HG03521 (cell line): Measurements from ENCODE around the gene SUSD1.
"Not testable (repeated sequence)": the region's sequence is repeated elsewhere in the genome, so short reads cannot be mapped to it uniquely, and the experiment has no call there.

Experiments
- ATAC-seq: cut with Tn5 transposase; IDR thresholded peaks from one replicate; pipeline ENCODE4 v1.9.1; 2021; ENCODE audit warnings: mild to moderate bottlenecking, moderate library complexity; ENCODE audit not compliant: unreplicated experiment

SUSD1 gene

DNA sequence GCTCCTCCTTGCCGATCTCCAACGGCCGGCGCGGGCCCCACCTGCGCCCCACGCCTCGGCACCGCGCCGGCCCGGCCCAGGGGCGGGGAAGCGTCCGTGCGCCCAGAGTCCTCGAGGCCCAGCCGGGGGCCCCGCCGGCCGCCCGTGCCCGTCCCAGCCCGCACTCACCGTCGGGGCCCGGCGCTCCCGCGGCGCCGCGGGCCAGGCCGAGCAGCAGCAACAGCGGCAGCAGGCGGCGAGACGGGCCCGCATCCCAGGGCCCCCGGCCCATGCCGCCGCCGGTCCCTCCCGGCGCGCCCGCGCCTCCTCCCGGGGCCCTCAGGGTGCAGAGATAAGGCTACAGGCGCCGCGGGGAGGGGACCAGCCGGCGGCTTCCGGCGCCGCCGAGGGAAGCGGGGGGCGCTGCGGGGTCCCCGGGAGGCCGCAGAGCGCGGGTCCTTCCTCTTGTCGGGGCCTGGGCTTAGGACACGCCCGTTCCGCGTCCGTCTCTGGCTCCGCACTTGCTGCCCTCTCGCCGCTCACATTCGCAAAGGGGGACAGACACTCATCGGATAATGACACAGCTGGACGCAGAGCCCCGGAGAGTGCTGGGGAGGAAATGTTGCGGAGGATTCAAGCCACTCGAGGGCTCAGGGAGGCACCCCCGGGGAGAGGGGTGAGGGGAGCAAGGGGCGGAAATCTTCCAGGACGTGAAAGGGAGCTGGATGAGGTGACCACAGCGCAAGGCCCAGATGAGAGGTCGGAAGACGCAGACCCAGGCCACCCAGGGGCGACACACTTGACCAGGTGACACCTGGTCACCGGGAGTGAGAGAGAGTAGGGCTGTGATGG is at the start of gene SUSD1:
SUSD1 (minus strand) TSS at position 333 of the 831 bp plus-strand sequence; CDS start at position 271, 62 bp downstream.
- peak; percentile 45 for ATAC-seq

DNA sequence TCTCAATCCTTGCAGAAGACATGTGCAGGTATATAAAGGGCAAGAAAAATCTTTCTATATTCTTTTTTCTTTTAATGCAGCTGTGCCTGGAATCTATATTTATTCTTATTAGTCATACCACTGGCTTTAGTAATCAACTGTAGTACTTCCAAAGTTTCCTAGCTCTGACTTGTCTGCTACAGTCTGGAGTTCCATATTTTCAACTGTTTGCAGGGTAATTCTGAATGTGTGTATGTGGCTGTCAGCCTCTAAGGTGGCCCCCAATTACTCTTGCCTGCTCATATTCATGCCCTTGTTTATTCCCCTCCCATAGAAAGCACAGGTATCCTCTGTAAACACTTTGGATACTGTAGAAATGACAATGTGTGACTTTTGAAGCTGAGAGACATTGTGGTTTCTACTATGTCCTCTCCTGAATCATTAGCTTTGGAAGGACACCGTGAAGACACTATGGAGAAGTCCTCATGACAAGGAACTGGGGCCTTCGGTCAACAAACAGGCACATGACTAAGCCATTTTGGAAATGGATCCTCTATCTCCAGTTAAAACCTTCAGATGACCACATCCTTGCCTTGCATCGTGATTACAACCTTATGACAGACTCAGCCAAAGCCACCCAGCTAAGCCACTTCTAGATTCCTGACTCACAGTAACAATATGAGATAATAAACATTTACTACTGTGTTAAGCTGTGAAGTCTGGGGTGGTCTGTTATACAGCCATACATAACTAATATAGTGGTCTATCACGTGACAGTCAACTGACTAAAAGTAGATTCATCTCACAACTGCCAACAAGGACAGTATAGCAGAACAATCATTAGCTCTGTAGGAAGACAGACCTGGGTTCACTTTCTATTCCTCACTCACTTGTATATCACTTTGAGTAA is 49.5 kb upstream of the SUSD1 start:
- ATAC-seq: peak; percentile 53

DNA sequence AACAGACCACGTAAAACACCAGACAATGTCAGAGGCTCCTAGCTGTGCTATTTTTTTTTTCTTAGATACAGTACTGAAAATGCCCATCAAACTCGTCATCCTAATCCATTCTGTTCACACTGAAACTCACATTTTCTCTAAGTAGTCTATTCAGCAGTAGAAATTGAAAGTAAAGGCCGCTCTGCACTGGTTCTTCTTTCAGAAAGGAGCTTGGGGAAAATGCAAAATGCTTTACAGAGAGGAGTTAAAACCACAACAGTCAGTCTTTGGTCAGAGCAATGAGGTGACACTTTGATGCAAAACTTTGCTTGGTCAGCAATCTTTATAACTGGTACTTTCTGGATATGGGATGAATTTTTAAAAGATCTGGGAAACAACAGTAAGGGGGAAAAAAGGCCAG is 43.8 kb upstream of the SUSD1 start:
- peak; percentile 93 for ATAC-seq

DNA sequence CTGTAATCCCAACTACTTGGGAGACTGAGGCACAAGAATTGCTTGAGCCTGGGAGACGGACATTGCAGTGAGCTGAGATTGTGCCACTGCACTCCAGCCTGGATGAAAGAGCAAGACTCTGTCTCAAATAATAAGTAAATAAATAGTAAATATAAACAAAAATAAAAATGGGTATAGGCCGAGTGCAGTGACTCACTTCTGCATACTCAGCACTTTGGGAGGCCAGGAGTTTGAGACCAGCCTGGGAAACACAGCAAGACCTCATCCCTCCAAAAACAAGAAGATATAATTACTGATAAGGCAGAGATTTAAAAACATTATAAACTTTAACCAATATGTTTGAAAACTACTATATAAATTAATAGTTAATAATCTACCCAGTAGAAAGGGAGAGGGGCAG is 37.8 kb upstream of the SUSD1 start:
- ATAC-seq: no peak

DNA sequence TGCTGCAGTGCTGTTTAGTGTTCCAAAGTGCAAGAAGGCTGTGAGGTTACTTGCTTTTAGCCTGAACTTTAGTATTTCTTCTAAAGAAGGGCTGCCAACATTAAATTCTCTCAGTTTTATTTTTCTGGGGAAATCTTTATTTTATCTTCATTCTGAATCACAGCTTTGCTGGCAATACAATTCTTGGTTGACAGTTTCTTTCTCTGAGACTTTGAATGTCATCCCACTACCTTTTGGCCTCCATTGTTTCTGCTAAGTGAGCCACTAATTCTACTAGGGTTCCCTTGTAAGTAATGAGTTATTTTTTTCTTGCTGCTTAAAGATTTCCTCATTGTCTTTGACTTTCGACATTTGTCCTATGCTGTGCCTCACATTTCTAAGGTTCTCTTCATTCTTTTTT is 32.4 kb upstream of the SUSD1 start:
- no peak for ATAC-seq

DNA sequence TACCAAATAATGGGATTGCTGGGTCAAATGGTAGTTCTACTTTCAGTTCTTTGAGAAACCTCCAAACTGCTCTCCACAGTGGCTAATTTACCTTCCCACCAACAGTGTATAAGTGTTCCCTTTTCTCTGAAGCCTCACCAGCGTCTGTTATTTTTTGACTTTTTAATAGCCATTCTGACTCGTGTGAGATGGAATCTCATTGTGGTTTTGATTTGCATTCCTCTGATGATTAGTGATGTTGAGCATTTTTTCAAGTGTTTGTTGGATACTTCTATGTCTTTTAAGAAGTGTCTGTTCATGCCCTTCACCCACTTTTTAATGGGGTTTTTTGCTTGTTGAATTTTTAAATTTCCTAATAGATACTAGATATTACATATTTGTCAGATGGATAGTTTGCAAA is 28.4 kb upstream of the SUSD1 start:
- no peak for ATAC-seq

DNA sequence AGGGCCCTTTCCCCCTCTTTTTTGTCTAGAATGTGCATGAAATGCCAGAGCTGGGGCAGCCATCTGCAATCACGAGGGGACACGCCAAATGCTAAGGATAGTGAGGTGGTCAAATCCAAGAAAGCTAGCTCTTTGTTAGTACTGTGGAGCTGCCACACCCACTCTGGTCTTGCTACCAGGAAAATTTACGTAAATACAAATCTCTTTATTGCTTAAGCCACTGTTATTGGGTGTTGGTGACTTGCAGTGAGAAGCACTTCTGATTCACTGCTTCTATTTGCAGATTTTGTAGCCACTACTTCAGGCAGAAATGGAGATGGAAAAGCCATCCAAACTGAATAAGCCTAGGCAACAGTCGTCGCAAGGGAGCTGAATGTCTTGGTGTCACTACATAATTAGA is 25.6 kb upstream of the SUSD1 start:
- no peak for ATAC-seq

DNA sequence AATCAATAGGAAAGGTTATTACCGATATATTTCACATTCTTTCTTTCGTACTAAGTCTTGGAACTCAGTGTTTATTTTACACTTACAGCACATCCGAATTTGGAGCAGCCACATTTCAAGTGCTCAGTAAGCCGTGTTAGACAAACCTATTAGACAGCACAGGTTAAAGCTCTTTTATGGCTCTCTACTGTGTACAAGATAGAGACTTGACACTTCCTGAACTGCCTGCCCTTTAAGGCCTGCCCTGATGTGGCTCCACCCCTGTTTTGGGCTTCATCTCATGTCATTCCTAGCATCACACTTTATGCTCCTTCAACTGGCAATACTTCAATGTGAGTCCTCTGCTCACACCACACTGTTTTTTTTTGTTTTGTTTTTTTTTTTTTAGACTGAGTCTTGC is 23.5 kb upstream of the SUSD1 start:
- no peak for ATAC-seq

DNA sequence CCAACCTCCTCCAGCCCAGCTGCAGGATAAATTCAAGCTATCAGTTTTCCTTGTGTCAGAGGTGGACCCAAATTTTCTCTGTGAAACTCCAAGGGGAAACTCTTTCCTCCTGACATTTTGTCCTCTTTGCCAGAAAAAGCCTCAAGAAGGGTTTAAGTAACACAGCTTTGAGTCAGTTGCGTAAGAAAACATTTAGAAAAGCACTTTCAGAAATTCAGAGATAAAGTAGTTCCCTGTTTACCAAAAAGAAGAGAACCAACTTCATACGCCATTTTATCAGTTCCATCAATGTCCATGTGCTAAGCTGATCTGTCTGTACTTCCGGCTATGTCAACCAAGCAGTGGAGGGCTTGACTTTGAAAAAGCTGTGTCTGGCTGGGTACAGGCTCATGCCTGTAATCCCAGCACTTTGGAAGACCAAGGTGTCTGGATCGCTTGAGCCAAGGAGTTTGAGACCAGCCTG is 19.9 kb upstream of the SUSD1 start:
- no peak for ATAC-seq

DNA sequence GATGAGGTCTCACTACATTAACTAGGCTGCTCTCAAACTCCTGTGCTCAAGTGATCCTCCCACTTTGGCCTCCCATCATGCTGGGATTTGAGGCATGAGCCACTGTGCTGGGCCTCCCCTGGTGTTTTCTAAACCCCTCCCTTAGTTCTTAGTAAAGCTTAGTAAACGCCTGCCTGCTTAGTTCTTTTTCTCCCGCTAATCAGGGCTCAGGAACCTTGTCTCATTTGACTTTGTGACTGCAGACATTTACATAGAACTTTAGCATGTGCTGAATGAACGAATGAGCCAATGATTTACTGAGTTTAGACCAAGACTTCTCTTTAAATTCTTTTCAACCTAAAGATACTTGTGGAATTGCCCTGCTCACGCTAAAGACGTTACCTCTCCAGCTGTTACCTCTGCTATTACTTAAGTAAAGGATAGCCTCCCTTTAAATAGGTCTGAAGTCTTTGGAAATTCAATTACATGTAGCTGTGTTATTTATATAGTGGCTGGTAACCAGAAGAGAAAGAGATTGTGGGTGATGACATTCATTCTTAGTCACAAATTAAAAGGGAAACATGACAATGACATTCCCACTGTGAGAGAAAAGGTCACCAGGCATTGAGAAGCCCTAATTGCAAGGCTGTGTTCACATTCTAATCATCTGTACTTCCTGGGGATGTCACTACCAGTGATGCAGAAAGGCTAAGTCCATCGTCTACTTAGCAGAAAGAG is 18.6 kb upstream of the SUSD1 start:
- ATAC-seq: no peak

DNA sequence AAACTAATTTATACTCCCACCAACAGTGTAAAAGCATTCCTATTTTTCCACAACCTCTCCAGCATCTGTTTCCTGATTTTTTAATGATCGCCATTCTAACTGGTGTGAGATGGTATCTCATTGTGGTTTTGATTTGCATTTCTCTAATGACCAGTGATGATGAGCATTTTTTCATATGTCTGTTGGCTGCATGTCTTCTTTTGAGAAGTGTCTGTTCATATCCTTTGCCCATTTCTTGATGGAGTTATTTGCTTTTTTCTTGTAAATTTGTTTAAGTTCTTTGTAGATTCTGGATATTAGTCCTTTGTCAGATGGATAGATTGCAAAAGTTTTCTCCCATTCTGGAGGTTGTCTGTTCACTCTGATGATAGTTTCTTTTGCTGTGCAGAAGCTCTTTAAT is 15.2 kb upstream of the SUSD1 start:
- ATAC-seq: not testable (repeated sequence)

DNA sequence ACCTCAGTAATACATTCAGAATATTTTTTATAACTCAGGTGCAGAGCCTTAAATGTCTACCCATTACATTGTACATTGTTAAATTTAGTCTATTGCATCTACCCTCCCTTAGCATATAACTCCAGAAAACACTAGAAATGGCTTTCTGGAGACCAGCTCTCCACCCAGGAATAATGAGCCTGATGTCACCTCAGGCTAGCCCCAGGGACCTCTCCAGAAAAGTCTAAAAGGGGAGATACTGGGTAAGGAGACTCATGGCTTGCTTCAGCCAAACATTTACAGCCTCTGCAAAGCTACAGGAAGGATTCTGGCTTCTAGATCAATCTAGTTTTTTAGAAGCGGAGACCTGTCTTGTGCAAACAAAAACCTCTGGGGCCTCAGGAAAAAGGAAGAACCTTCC is 13.8 kb upstream of the SUSD1 start:
- no peak for ATAC-seq

DNA sequence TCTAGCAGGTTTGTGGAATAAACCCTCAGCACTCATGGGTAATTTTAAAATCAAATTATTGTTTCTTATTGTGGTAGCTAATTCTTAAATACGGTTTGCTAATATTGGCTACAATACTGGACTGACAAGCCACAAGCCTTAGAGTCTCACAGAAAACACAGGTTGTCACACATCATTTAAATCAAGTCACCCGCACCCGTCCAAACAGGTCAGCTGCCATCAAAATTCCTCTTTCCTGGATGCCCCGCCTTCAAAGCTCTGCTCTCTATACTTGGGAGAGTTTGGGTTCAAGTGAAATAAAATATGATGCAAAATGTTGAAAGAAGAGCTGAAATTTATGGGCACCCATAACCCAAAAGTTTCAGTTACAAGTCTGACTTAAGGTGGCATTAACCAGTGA is 12.3 kb upstream of the SUSD1 start:
- ATAC-seq: no peak

DNA sequence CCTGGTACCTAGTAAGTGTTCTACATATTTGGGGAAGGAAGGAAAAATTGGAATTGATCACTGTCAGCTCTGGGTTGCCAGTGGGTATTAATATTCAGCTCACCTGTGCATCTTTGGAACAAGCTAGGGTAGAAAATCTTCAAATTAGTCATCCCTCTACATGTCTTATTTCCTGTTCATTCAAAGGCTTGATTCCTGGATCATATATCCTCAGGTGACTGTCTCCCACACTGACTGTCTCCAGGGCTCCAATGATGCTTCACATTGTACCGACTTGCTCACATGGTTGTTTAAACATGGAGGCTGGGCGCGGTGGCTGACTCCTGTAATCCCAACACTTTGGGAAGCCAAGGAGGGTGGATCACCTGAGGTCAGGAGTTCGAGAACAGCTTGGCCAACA is 11.6 kb upstream of the SUSD1 start:
- ATAC-seq: no peak

DNA sequence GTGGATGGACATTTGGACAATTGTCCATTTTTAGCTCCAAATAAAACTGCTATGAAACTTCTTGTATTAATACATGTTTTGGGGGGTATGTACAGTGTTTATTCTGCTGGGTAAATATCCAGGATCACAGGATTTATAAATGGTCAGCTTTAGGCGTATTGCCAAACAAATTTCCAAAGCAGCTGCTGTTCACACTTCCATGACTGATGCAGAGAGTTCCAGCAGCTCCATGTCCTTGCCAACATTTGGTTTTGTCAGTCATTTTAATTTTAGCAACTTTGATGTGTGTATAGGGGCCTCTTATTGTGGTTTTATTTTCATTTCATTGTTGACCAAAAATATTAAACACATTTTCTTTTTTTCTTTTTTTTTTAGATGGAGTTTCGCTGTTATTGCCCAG is 9.8 kb upstream of the SUSD1 start:
- no peak for ATAC-seq

DNA sequence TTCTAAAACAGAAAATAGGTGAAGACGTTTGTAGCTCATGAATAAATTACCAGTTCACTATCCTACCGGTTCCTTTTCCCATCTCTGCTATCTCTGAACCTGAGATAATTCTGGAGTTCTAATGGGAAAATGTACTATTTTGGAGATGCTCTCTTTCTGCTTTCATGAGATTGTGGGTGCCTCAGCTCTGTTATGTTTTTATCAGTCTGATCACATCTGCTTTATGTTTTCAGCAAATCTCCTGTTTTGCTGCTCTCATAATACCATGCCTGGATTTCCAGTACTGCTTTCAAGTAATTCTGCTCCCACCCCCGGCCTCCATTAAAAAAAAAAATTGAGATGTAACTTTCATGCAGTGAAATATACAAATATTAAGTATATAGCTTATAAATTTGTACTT is 9.1 kb upstream of the SUSD1 start:
- ATAC-seq: no peak

DNA sequence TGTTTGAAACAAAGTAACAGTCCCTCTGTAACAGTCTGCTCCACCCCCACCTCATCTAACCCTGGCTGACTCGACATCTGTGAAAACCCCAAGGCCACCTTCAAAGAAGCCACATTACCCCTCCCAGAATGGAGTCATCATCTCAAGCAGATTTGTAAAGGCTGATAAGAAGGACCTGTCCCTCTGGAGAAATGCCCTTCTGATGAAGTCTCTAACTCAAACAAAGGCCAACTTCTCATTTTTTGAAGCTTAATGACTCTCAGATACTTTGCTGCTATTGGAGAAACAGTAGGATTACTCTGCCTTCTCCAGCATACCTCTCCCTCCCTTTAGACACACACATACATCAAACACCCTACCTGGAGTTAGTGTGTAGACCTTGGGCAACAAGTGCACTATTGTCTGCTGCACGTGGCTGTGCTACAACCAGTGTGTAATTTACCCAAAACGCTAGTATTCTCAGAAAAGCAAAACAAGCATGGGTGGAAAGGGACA is 5.3 kb upstream of the SUSD1 start:
- ATAC-seq: no peak

DNA sequence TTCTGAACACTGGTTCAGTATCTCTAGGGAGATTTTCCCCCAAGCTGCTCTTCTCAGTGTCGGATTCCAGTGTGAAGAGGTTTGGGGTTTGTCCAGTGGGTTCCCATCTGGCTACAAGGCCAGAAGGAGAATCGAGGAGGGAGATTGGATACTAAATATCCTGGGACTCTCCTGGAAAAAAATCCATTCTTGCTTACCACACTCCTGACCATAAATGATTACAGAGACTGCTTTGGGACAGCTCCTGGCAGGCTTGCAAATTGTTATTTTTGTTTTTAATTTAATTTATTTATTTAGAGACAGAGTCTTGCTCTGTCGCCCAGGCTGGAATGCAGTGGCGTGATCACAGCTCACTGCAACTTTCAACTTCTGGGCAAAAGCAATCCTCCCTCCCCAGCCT is 4.7 kb upstream of the SUSD1 start:
- no peak for ATAC-seq

DNA sequence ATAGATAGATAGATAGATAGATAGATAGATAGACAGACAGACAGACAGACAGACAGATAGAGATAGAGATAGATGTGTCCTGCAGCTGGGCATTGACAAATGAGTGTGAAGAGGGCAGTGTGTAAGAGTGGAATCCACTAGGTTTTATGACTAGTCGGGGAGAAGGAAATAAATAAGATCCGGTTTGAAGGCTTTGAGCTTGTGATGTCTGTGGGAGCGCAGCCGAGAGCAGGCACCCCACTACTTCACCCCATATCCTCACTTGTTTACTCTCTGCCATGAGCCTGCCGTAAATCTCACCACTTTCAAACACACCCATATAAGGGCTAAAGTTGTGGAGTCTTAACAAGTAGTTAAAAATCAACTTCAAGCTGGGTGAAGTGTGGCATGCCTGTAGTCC is 1.4 kb upstream of the SUSD1 start:
- ATAC-seq: no peak

DNA sequence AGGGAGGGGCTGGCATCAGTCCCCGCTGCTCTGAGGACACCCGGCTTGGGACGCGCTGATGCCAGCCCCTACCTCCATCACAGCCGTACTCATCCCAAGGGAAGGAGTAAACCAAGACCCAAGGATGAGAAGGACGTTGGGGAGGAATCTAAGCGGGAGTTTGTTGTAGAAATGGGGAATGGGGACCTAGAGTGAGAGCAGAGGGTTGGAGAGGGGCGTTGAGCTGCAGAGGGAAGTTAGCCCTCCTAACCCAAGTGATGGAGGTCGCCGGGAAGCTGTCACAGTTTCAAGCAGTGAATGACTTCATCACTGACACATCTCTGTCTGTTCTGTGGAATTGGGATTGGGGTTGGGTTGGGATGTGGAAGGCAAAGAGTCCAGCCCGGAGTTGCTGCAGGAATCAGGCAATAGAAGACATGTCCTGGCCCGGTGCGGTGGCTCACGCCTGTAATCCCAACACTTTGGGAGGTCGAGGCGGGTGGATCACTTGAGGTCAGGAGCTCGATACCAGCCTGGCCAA is 759 bp upstream of the SUSD1 start:
- ATAC-seq: no peak
